UCSD-AML1 (cell line): ENCODE results near the gene COQ8A.

Experiments used
- DNase-seq: peaks from one replicate; lab custom pipeline; 2025; ENCODE audit not compliant: unreplicated experiment; lab: John Stamatoyannopoulos, UW

The COQ8A gene

DNA sequence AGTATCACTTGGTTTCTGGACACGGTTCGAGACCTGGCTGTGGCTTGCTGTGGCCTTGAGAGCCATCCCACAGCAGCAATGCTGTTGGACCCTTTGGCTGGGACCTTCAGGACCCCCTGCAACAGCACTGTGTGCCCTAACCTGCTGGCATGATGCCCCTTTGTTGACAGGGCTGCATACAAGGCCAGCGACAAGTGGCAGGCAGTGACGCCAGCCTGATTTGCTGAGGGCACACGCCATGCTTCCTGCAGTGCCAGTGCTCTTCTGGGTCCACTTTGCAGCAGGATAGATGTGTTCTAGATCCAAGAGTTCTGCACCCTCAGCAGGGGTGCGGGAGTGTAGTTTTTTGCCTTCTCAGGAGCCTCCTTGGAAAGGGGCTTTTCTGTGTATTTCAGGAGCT is 32.8 kb downstream of the COQ8A start:
- DNase-seq, result no peak

DNA sequence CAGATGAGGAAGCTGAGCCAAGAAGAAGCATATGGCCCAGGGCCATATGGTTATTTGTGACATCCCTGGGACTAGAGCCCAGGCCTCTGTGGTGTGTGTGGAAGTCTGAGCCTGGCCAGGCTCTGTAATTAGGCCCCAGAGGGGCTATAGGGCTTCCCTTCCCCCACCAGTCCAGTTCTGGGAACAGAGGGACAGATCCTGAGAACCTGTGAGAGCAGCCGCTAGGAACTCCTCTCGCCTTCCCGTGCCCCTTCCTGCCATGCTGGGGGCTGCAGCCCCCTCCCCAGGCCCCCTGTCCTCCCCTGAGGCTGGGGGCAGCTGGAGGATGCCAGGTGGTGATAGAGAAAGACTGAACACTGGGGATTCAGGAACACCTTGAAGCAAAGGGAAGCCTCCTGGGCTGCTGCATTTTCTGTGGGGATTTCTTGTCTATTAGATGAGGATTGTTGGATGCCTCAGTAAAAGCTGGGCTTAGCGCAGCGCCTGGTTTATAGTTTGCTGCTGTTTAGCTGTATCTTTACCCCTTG is 33.3 kb downstream of the COQ8A start:
- DNase-seq, result no peak

- DNase-seq, result no peak
These were observed 33.9 kb downstream of the COQ8A start for GRCh38 chr1:226973898-226974543.

DNA sequence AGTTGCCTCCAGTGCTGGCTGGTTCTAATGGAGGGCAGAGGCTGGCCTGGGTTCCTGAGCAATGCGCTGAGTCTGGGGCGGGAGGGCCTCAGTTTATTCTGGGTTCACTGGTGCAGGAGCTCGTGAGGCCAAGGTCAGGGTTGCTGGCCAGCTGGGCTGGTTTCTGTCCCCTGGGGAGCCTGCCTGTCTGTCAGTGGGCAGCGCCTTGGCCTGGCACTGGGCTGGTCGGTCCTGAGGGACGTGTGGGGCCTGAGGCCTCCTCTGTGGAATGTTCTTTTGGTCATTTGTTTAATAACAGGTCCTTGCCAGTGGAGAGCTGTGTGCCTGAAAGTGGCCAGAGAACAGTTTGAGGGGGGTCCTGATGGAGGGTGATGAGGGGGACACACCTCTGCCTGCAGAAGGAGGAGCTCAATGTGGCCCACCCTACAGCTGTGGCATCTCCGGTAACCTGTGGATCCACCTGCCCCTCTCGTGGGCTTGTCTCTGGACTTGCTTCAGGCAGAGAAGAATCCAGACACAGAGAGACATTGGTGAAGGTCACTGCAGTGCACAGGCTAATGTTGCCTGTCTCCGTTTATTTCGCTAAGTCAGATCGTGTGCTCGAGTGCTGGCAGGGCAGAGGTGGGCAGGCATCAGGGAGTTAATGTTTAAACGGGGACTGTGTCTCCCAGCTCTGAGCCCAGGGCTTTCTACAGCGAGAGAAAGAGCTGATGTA is 34.6 kb downstream of the COQ8A start:
- DNase-seq, result no peak

- no peak for DNase-seq
These were observed 35.5 kb downstream of the COQ8A start for GRCh38 chr1:226975259-226976250.

DNA sequence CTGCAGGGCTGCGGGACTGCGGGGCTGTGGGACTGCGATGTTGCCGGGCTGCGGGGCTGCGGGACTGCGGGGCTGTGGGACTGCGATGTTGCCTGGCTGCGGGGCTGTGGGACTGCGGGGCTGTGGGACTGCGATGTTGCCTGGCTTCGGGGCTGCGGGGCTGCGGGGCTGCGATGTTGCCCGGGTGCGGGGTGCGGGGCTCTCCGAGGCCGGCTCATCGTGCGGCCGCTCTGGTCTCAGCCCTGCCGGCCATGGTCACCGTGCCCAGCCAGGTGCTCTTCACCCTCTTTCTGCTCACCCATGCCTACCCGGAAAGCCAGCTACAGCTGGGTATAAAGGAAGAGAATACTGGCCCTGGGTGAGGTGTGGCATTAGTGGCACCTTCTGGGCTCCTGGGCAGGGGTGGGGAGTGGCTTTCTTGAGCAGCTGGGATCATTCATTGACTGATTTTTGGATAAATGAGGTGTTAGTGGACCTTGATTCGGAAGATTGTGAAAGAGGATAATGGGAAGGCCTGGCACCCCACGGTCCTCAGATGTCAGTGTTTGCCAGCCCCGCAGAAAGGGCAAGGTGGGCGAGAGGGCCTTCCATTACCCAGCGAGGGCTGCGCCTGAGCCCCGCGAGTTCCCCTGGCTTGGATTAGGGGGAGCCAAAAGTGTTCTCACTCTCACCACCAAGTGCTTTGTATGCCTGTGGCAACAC is 36.3 kb downstream of the COQ8A start:
- no peak for DNase-seq

GRCh38 chr1:226976978-226977642 is 37.0 kb downstream of the COQ8A start:
- no peak for DNase-seq

- no peak for DNase-seq
These were observed 37.7 kb downstream of the COQ8A start for GRCh38 chr1:226977643-226978431.

DNA sequence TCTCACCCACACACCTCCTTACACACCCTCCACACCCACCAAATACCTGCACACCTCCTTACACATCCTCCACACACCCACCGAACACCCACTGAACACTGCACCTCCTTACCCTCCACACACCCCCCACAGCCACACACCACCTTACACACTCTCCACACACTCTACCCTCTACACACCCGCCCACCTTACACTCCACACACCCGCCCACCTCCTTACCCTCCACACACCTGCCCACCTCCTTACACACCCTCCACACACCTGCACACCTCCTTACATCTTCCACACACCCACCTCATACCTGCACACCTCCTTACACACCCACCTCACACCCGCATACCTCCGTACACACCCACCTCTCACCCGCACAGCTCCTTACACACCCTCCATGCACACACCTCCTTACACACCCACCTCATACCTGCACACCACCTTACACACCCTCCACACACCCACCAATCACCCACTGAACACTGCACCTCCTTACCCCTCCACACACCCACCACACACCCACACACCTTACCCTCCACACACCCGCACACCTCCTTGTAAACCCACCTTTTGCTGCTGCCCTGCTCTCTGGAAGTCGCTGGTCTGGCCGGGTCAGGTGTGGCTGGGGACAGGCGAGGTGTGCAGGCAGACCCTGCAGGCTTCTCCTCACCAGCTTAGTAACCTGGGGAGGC is 38.5 kb downstream of the COQ8A start:
- no peak for DNase-seq

DNA sequence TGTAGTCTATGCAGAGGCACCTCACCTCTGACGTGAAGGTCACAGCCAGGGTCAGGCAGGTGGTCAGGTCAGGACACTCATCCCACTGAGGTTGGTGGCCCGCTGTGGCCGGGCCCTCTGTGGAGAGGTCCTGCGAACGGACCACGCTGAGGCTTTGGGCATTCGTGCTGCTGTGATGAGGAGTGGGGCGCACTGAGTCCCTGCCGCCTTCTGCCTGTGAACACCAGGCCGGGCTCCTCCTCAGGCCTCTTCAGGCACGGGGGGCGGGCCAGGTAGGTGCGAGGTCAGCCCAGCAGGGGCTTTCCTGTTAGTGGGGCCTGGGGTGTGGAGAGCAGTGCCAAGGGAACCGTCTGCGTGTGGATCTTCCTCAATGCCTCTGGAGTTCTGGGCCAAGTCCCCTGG is 39.0 kb downstream of the COQ8A start:
- DNase-seq, result no peak

GRCh38 chr1:226979517-226980121 is 39.5 kb downstream of the COQ8A start:
- DNase-seq, result no peak

DNA sequence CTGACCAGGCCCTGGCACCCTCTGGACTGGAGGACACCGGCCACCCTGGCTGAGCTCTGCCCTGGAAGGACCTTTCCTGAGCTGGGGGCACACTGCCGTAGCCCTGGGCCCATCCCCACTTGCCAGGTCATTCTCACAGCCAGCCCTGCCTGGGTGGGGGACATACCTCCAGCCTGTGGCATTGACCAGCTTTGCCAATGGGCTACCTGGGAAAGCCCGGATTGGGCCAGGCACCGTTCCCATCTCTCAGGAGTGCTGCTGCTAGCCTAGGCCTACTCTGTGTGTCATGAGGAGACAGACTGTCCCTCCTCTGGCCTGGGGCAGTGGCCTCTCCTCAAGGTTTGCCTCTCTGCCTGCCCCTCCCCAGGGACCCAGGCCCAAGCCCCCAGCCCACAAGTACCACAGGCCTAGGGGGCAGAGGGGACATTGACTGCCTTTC is 40.0 kb downstream of the COQ8A start:
- DNase-seq, result no peak

- DNase-seq, result no peak
These were observed 40.7 kb downstream of the COQ8A start for GRCh38 chr1:226980565-226981385.

DNA sequence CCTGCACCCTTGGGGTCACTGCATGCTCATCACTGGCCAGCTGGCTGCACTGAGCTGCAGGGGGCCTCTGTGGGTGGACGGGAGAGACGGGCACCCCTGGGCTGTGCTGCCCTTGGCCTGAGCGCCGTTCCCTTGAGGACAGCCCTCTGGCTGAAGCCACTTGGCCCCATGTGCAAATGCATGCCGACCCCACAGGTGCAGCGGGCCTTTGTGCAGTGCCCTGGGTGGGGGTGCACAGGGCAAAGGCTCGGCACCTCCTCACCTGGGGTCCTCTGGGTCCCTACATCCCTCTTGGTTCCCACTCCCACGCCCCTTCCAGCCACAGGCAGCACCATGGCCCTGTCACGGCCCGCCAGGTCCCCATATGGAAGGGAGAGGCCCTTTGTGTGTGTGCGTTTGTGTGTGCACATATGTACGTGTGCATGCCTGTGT is 41.3 kb downstream of the COQ8A start:
- no peak for DNase-seq

- DNase-seq, result no peak
These were observed 41.7 kb downstream of the COQ8A start for GRCh38 chr1:226981838-226982237.

DNA sequence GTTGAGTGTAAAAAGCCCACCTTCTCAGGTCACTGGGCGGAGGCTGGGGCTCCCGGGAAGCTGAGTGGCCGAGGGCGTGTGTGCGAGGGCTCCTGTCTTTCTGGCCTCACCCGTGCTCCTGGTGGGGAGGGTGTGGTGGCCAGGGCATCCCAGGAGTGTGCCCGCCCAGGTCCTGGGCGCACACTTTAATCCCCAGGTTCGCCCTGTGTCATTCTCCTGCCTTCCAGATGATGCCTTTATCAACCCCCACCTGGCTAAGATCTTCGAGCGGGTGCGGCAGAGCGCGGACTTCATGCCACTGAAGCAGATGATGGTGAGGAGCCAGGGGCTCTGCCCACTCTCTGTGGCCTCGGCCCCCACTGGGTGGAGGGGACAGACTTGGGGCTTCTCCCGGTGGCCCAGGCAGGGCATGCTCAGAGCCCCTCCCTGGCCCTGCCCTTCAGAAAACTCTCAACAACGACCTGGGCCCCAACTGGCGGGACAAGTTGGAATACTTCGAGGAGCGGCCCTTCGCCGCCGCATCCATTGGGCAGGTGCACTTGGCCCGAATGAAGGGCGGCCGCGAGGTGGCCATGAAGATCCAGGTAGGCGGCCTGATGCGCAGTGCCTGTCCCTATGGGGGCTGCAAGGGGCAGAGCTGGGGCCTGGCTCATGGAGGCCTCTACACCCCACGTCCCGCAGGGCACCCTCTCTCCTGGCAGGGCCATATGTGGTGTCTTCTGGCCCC is 42.5 kb downstream of the COQ8A start:
- no peak for DNase-seq
